ENCODE results near the gene FAM170B. TPM values are rescaled to one million over a fixed set of nuclear protein-coding genes. Genes with fewer than 3 reads are reported as not detected.

FAM170B gene
- total and polyA plus RNA-seq, 7 donors = not detected

DNA sequence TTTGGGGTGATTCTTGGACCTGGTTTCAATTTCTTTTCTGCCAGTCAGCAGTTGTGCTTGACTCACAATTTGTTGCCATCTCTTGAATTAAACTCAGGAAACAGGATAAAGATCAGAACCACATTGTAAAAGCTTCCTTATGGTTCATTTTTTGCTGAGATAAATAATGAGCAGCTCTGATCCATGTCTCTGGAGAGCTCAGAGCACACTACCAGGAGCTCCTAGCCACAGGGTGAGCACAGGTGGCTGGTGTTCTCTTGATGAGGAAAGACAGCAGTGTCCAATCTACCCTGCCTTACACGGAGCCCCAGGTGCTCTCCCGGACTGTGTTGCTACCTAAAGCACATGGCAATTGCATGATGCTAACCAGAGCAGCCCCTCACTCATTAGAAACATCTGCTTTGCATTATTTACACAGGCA, 17.2 kb upstream of the FAM170B start:
- 37 to 65% methylated on average over 2 of the region's 2 CpGs for WGBS, 2 donors
- Histone ChIP-seq H3K27ac (no peak overlapping the region), H3K4me3 (no peak overlapping the region), H3K9me3 (peaks cover 0 to 3% (median 0%) of the 10 kb centered on the region in 4 donors), H3K36me3 (no peaks in the 10 kb centered on the region), H3K27me3 (no peaks in the 10 kb centered on the region), H3K4me1 (no peaks in the 10 kb centered on the region)
- TF ChIP-seq POLR2AphosphoS5 (IDR thresholded peaks at IDR 0.05) (no peak), POLR2A (IDR thresholded peaks at IDR 0.05) (no peak), EP300 (IDR thresholded peaks at IDR 0.05) (no peak)
- TF ChIP-seq, protein P1, sequence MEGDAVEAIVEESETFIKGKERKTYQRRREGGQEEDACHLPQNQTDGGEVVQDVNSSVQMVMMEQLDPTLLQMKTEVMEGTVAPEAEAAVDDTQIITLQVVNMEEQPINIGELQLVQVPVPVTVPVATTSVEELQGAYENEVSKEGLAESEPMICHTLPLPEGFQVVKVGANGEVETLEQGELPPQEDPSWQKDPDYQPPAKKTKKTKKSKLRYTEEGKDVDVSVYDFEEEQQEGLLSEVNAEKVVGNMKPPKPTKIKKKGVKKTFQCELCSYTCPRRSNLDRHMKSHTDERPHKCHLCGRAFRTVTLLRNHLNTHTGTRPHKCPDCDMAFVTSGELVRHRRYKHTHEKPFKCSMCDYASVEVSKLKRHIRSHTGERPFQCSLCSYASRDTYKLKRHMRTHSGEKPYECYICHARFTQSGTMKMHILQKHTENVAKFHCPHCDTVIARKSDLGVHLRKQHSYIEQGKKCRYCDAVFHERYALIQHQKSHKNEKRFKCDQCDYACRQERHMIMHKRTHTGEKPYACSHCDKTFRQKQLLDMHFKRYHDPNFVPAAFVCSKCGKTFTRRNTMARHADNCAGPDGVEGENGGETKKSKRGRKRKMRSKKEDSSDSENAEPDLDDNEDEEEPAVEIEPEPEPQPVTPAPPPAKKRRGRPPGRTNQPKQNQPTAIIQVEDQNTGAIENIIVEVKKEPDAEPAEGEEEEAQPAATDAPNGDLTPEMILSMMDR (IDR thresholded peaks at IDR 0.05) = no peak
- intact Hi-C loops (cut with DNase I) = no loop called here
- no peak for DNase-seq

DNA sequence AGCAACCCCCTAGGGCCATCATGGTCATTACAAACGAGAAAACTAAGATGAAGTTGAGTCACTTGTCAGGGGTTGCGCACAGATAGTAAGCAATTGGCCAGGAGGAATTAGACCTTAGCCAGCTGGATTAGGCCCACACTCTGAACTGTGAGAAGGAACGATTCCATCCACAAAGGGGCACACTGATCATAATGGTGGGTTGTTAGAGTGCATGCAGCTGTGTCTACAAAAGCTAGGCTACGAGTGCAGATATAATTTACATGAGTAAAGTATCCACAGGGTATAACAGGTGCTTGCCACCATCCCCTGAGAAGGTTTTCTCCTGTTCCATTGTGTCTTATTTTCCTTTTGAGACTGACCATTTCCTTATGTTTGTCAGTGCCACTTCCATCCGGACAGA, 16.6 kb upstream of the FAM170B start:
- WGBS, 2 donors = 62 to 80% methylated on average over 5 of the region's 5 CpGs
- Histone ChIP-seq H3K4me1 (no peaks in the 10 kb centered on the region), H3K27ac (no peak overlapping the region), H3K9me3 (peaks cover 0 to 3% (median 0%) of the 10 kb centered on the region in 4 donors), H3K36me3 (no peaks in the 10 kb centered on the region), H3K4me3 (no peak overlapping the region), H3K27me3 (no peaks in the 10 kb centered on the region)
- intact Hi-C loops (cut with DNase I) = no loop called here
- no peak for DNase-seq
- TF ChIP-seq EP300 (IDR thresholded peaks at IDR 0.05) (no peak), POLR2AphosphoS5 (IDR thresholded peaks at IDR 0.05) (no peak), POLR2A (IDR thresholded peaks at IDR 0.05) (no peak)
- TF ChIP-seq, protein P1 (IDR thresholded peaks at IDR 0.05) = no peak

DNA sequence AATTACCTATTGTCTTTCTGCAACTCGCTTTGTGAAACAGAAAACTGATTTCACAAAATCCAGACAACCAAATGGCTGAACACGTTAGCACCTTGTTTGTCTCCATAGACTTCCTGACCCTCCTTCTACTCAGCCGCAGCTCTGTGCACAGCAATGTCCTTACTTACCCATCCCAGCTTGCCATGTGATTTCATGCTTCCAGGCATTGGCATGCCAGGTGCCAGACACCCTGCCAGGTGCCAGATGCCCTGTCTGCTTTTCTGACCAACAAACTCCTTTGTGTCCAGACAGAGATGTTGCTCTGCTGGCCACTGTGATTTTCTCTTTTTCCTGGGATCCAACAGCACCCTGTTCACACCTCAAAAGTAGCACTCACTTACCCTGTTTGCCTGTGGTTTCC, 16.1 kb upstream of the FAM170B start:
- no peak overlapping the region for H3K4me3 ChIP-seq
- intact Hi-C loops (cut with DNase I) = no loop called here
- H3K36me3 ChIP-seq = no peaks in the 10 kb centered on the region
- no peak for DNase-seq
- WGBS, 2 donors = 76 to 87% methylated on average over 3 of the region's 3 CpGs
- H3K27ac ChIP-seq = no peak overlapping the region
- no peak for TF ChIP-seq POLR2A (IDR thresholded peaks at IDR 0.05)
- TF ChIP-seq POLR2AphosphoS5 (IDR thresholded peaks at IDR 0.05) = no peak
- TF ChIP-seq, protein P1 (IDR thresholded peaks at IDR 0.05) = no peak
- no peak for TF ChIP-seq EP300 (IDR thresholded peaks at IDR 0.05)
- no peaks in the 10 kb centered on the region for H3K4me1 ChIP-seq
- H3K27me3 ChIP-seq = no peaks in the 10 kb centered on the region
- H3K9me3 ChIP-seq = peaks cover 0 to 3% (median 0%) of the 10 kb centered on the region in 4 donors

GRCh38 chr10:49144058-49144720, 10.4 kb upstream of the FAM170B start:
- whole genome bisulfite sequencing, 2 donors = 67 to 79% methylated on average over 2 of the region's 2 CpGs
- H3K27me3 ChIP-seq = no peaks in the 10 kb centered on the region
- intact Hi-C loops (cut with DNase I) = no loop called here
- no peaks in the 10 kb centered on the region for H3K36me3 ChIP-seq
- no peak overlapping the region for H3K27ac ChIP-seq
- DNase-seq = no peak
- no peak overlapping the region for H3K4me3 ChIP-seq
- peaks cover 0 to 3% (median 0%) of the 10 kb centered on the region in 4 donors for H3K9me3 ChIP-seq
- H3K4me1 ChIP-seq = no peaks in the 10 kb centered on the region
- TF ChIP-seq EP300 (IDR thresholded peaks at IDR 0.05) (no peak), POLR2AphosphoS5 (IDR thresholded peaks at IDR 0.05) (no peak), POLR2A (IDR thresholded peaks at IDR 0.05) (no peak)
- TF ChIP-seq, protein P1 (IDR thresholded peaks at IDR 0.05) = no peak

GRCh38 chr10:49143249-49143648, 9.4 kb upstream of the FAM170B start:
- peaks cover 0 to 3% (median 0%) of the 10 kb centered on the region in 4 donors for H3K9me3 ChIP-seq
- no peak overlapping the region for H3K4me3 ChIP-seq
- H3K27me3 ChIP-seq = no peaks in the 10 kb centered on the region
- TF ChIP-seq, protein P1 (IDR thresholded peaks at IDR 0.05) = no peak
- no peak for TF ChIP-seq POLR2AphosphoS5 (IDR thresholded peaks at IDR 0.05)
- TF ChIP-seq EP300 (IDR thresholded peaks at IDR 0.05) = no peak
- no peak for TF ChIP-seq POLR2A (IDR thresholded peaks at IDR 0.05)
- H3K27ac ChIP-seq = no peak overlapping the region
- intact Hi-C loops (cut with DNase I) = no loop called here
- H3K4me1 ChIP-seq = no peaks in the 10 kb centered on the region
- no peaks in the 10 kb centered on the region for H3K36me3 ChIP-seq
- DNase-seq = no peak

Data from sigmoid colon (tissue), 7 donors.